Keratinocyte (primary cell): ENCODE data around the gene ARFGAP3. TPM values are rescaled to one million over a fixed set of nuclear protein-coding genes. Genes with fewer than 3 reads are reported as not detected.

Experiments used
- DNase-seq: peaks from one replicate; pipeline ENCODE4 v3.0.0-alpha.2; 2011; ENCODE audit warnings: low read depth, missing footprints, low spot score
- FAIRE-seq: peaks from 2 replicates; lab custom pipeline; 2011; peaks lifted over from hg19 to GRCh38; lab: Jason Lieb, UNC
- H2AFZ ChIP-seq: 2 replicates; pipeline ENCODE4 v1.6.0; 2012; ENCODE audit warnings: low read length, control low read depth, inconsistent platforms; ENCODE audit not compliant: control insufficient read depth
- H3K27ac ChIP-seq: 2 replicates; pipeline ENCODE4 v1.5.1; 2011; ENCODE audit warnings: low read length; ENCODE audit not compliant: control insufficient read depth, insufficient read depth
- H3K27me3 ChIP-seq: 3 replicates; pipeline ENCODE4 v1.6.0; 2011; ENCODE audit warnings: low read length; ENCODE audit not compliant: control insufficient read depth, insufficient read depth; ENCODE audit errors: extremely low read depth
- H3K36me3 ChIP-seq, 2 experiments: 2 replicates in 1 of 2; 3 replicates in 1 of 2; pipeline ENCODE4 v1.5.1; 2011; ENCODE audit warnings: low read length in 2 of 2, mild to moderate bottlenecking in 1 of 2; ENCODE audit not compliant: control insufficient read depth in 2 of 2, insufficient read depth in 2 of 2; ENCODE audit errors: extremely low read depth in 1 of 2
- H3K4me1 ChIP-seq: 3 replicates; pipeline ENCODE4 v1.5.1; 2011; ENCODE audit warnings: low read length; ENCODE audit not compliant: control insufficient read depth, insufficient read depth; ENCODE audit errors: extremely low read depth
- H3K4me2 ChIP-seq: 3 replicates; pipeline ENCODE4 v1.6.0; 2011; ENCODE audit warnings: low read depth, low read length; ENCODE audit not compliant: control insufficient read depth, insufficient read depth; ENCODE audit errors: extremely low read depth
- H3K4me3 ChIP-seq, 3 experiments: fragments of 200-600 bp in 1 of 3; sonication (generic) in 1 of 3; 2 replicates in 2 of 3; 3 replicates in 1 of 3; pipeline ENCODE4 v1.5.1; 2011 to 2016; ENCODE audit warnings: low read length in 3 of 3, mild to moderate bottlenecking in 3 of 3, control low read depth in 2 of 3, inconsistent platforms in 1 of 3, low read depth in 1 of 3, mixed read lengths in 1 of 3, mixed run types in 1 of 3, moderate library complexity in 1 of 3; ENCODE audit not compliant: control insufficient read depth in 2 of 3, insufficient read depth in 2 of 3; ENCODE audit errors: extremely low read depth in 1 of 3
- H3K79me2 ChIP-seq: 2 replicates; pipeline ENCODE4 v1.6.0; 2012; ENCODE audit warnings: low read length; ENCODE audit not compliant: control insufficient read depth, insufficient read depth
- H3K9ac ChIP-seq: 3 replicates; pipeline ENCODE4 v1.6.0; 2011; ENCODE audit warnings: low read length; ENCODE audit not compliant: control insufficient read depth, insufficient read depth; ENCODE audit errors: extremely low read depth
- H3K9me1 ChIP-seq: 3 replicates; pipeline ENCODE4 v1.6.0; 2011; ENCODE audit warnings: low read length; ENCODE audit not compliant: control insufficient read depth, insufficient read depth; ENCODE audit errors: extremely low read depth
- H3K9me3 ChIP-seq: 2 replicates; pipeline ENCODE4 v1.5.1; 2012; ENCODE audit warnings: low read depth, low read length; ENCODE audit not compliant: control insufficient read depth
- H4K20me1 ChIP-seq: 3 replicates; pipeline ENCODE4 v1.6.0; 2011; ENCODE audit warnings: low read length; ENCODE audit not compliant: control insufficient read depth, insufficient read depth; ENCODE audit errors: extremely low read depth
- EZH2 ChIP-seq: IDR thresholded peaks from one replicate; pipeline ENCODE4 v1.6.1; 2012; ENCODE audit warnings: inconsistent platforms, mild to moderate bottlenecking, low read length, moderate library complexity
- dilution Hi-C: fragments of 300-500 bp; cut with MboI; formaldehyde crosslinking; loops from one replicate; pipeline ENCODE4 v1.7.0; 2020; ENCODE audit warnings: low sequenced_read_pairs; ENCODE audit not compliant: extremely low pct_ligation_motif_present
- polyA plus RNA-seq, 5 experiments: library from polyadenylated mRNA; depleted of rRNA in 3 of 5; stranded (reverse) in 3 of 5; stranded (forward) in 1 of 5; unstranded in 1 of 5; fragments of >200 nt; gene quantifications; 1 replicate in 1 of 5; 2 replicates in 3 of 5; 3 replicates in 1 of 5; pipeline versions ENCODE4 v1.2.1 to v1.2.3, GENCODE V29; 2011 to 2012; ENCODE audit warnings: missing spikeins in 2 of 5, low read depth in 1 of 5, low replicate concordance in 1 of 5
- TF ChIP-seq, protein P1 (sequence below), 3 experiments: IDR thresholded peaks in 1 of 3; conservative IDR thresholded peaks in 1 of 3; optimal IDR thresholded peaks in 1 of 3; 2 replicates in 2 of 3; 3 replicates in 1 of 3; pipeline versions ENCODE3 to v1.5.1; 2011; ENCODE audit warnings: low read length in 3 of 3, mild to moderate bottlenecking in 3 of 3, moderate library complexity in 2 of 3, control low read depth in 1 of 3, inconsistent platforms in 1 of 3; ENCODE audit not compliant: insufficient read depth in 2 of 3; ENCODE audit errors: extremely low read depth in 1 of 3

The ARFGAP3 gene
- polyA plus RNA-seq, 1 donor (not counting 4 experiments of a cell fraction or from before 2014, with no cell fraction given): 28.3 TPM

GRCh38 chr22:42801252-42802080 lies 55.6 kb downstream of the ARFGAP3 start:
- Histone ChIP-seq H3K9me1 (no peaks in the 10 kb centered on the region), H3K27me3 (no peaks in the 10 kb centered on the region), H3K27ac (no peak overlapping the region), H3K4me3 (no peak overlapping the region), H3K4me2 (no peak overlapping the region), H3K79me2 (no peaks in the 10 kb centered on the region), H3K9ac (no peak overlapping the region), H3K4me1 (peaks cover 3% of the 10 kb centered on the region), H3K36me3 (peaks cover 26 to 30% of the 10 kb centered on the region in 2 experiments), H3K9me3 (no peaks in the 10 kb centered on the region), H4K20me1 (no peaks in the 10 kb centered on the region), H2AFZ (no peak overlapping the region)
- dilution Hi-C loops: no loop called here
- FAIRE-seq (no peak), DNase-seq (no peak)
- TF ChIP-seq, protein P1, sequence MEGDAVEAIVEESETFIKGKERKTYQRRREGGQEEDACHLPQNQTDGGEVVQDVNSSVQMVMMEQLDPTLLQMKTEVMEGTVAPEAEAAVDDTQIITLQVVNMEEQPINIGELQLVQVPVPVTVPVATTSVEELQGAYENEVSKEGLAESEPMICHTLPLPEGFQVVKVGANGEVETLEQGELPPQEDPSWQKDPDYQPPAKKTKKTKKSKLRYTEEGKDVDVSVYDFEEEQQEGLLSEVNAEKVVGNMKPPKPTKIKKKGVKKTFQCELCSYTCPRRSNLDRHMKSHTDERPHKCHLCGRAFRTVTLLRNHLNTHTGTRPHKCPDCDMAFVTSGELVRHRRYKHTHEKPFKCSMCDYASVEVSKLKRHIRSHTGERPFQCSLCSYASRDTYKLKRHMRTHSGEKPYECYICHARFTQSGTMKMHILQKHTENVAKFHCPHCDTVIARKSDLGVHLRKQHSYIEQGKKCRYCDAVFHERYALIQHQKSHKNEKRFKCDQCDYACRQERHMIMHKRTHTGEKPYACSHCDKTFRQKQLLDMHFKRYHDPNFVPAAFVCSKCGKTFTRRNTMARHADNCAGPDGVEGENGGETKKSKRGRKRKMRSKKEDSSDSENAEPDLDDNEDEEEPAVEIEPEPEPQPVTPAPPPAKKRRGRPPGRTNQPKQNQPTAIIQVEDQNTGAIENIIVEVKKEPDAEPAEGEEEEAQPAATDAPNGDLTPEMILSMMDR (optimal IDR thresholded peaks at IDR 0.05 in 1 of 3, IDR thresholded peaks at IDR 0.05 in 1 of 3, conservative IDR thresholded peaks at IDR 0.05 in 1 of 3; ENCODE audit: extremely low read depth in 1 of 3, insufficient read depth in 2 of 3, low read length in 3 of 3): no peak
- no peak for TF ChIP-seq EZH2

GRCh38 chr22:42800451-42801251 lies 56.4 kb downstream of the ARFGAP3 start:
- TF ChIP-seq, protein P1 (optimal IDR thresholded peaks at IDR 0.05 in 1 of 3, IDR thresholded peaks at IDR 0.05 in 1 of 3, conservative IDR thresholded peaks at IDR 0.05 in 1 of 3; ENCODE audit: extremely low read depth in 1 of 3, insufficient read depth in 2 of 3, low read length in 3 of 3): no peak
- FAIRE-seq (no peak), DNase-seq (no peak)
- Histone ChIP-seq H3K9me1 (no peaks in the 10 kb centered on the region), H4K20me1 (no peaks in the 10 kb centered on the region), H3K9me3 (no peaks in the 10 kb centered on the region), H3K4me3 (no peak overlapping the region), H3K27ac (no peak overlapping the region), H3K4me1 (peaks cover under 1% of the 10 kb centered on the region), H3K9ac (no peak overlapping the region), H3K27me3 (no peaks in the 10 kb centered on the region), H3K36me3 (peaks cover 25 to 26% of the 10 kb centered on the region in 2 experiments), H3K4me2 (no peak overlapping the region), H2AFZ (no peak overlapping the region), H3K79me2 (no peaks in the 10 kb centered on the region)
- dilution Hi-C loops: no loop called here
